ENCODE measurements around the gene ISCA1. TPM values are rescaled to one million over a fixed set of nuclear protein-coding genes. Genes with fewer than 3 reads are reported as not detected.
"Not testable (repeated sequence)": the region's sequence is repeated elsewhere in the genome, so short reads cannot be mapped to it uniquely, and the experiment has no call there.

Gene ISCA1
- polyA plus RNA-seq, 1 experiment: 15.6 TPM

DNA sequence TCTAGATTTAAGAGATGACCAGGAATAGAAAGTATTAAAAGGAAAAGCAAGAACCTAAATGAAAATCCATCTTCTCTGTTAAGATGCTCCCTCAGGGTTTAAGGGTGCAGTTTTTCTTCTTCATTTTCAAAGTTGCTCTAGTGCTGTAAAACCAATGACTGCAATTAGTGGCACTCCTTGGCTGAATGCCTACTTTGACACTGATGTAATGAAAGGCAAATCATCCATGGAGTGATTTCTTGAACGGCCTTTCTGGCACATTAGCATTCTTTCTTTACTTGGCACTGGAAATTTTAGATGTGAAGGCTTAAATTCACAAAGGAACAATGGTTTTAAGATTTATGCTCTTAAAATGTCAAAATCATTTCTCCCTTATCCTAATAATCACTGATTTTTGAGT lies 19.3 kb upstream of the ISCA1 start:
- H3K4me3 ChIP-seq (ENCODE audit: low read depth, low read length): no peak overlapping the region
- DNase-seq (ENCODE audit: low read depth): no peak
- H3K27me3 ChIP-seq (ENCODE audit: control insufficient read depth, insufficient read depth, low read length): no peaks in the 10 kb centered on the region
- TF ChIP-seq, protein P1, sequence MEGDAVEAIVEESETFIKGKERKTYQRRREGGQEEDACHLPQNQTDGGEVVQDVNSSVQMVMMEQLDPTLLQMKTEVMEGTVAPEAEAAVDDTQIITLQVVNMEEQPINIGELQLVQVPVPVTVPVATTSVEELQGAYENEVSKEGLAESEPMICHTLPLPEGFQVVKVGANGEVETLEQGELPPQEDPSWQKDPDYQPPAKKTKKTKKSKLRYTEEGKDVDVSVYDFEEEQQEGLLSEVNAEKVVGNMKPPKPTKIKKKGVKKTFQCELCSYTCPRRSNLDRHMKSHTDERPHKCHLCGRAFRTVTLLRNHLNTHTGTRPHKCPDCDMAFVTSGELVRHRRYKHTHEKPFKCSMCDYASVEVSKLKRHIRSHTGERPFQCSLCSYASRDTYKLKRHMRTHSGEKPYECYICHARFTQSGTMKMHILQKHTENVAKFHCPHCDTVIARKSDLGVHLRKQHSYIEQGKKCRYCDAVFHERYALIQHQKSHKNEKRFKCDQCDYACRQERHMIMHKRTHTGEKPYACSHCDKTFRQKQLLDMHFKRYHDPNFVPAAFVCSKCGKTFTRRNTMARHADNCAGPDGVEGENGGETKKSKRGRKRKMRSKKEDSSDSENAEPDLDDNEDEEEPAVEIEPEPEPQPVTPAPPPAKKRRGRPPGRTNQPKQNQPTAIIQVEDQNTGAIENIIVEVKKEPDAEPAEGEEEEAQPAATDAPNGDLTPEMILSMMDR (IDR thresholded peaks at IDR 0.05; ENCODE audit: insufficient read depth, low read depth, low read length): no peak
- ChIA-PET CTCF (no interaction called here), POLR2A (interaction anchor here (0.6 kb wide), 1 partner anchor 1909 kb away, joined by 3 read pairs; no protein-coding TSS in a partner anchor)
- H3K36me3 ChIP-seq (ENCODE audit: control insufficient read depth, insufficient read depth, low read length): peaks cover 13% of the 10 kb centered on the region

DNA sequence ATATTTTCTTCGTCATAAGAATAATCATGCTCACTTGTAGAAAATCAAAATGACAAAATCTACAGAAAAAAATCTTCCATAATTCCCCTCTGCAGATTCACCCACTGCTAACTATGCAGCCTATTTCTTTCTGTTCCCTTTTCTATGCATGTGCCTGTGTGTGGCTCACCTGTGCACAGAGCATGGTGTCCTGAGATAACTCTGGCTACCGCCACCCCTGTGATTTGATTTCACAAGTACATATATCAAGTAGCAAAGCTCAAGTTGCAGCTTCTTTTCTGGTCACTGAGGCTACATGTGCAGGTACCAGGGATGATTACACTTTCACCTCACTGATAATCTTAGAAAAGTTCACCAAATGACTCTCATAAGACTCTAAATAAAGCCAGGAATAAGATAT lies 18.4 kb upstream of the ISCA1 start:
- Histone ChIP-seq H3K4me3 (ENCODE audit: low read depth, low read length) (no peak overlapping the region), H3K27me3 (ENCODE audit: control insufficient read depth, insufficient read depth, low read length) (no peaks in the 10 kb centered on the region), H3K36me3 (ENCODE audit: control insufficient read depth, insufficient read depth, low read length) (peaks cover 12% of the 10 kb centered on the region)
- POLR2A ChIA-PET: no interaction called here
- CTCF ChIA-PET: no interaction called here
- no peak for DNase-seq (ENCODE audit: low read depth)
- TF ChIP-seq, protein P1 (IDR thresholded peaks at IDR 0.05; ENCODE audit: insufficient read depth, low read depth, low read length): no peak

DNA sequence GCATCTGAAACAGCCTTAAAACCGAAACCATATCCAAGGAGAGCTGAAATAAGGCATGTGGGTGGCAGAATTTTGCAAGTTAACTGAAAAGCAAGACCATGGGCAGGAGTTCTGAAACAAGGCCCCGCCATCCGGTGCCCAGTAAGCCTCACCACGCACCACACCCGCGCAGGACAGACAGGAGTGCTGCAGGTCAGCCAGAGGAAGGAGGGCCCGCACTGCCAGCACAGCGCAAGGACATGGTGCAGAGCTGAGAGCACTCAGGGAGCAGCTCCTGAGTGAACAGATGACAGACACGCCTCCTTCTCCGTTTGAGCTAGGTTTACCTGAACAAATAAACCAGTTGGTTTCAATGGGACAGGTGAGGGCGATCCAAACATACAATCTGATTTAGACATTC lies 16.5 kb upstream of the ISCA1 start:
- TF ChIP-seq, protein P1 (IDR thresholded peaks at IDR 0.05; ENCODE audit: insufficient read depth, low read depth, low read length): no peak
- Histone ChIP-seq H3K4me3 (ENCODE audit: low read depth, low read length) (no peak overlapping the region), H3K27me3 (ENCODE audit: control insufficient read depth, insufficient read depth, low read length) (no peaks in the 10 kb centered on the region), H3K36me3 (ENCODE audit: control insufficient read depth, insufficient read depth, low read length) (peaks cover 12% of the 10 kb centered on the region)
- no peak for DNase-seq (ENCODE audit: low read depth)
- ChIA-PET CTCF (interaction anchor here (0.9 kb wide), 1 partner anchor 13 kb away, joined by 3 read pairs; no protein-coding TSS in a partner anchor), POLR2A (no interaction called here)

DNA sequence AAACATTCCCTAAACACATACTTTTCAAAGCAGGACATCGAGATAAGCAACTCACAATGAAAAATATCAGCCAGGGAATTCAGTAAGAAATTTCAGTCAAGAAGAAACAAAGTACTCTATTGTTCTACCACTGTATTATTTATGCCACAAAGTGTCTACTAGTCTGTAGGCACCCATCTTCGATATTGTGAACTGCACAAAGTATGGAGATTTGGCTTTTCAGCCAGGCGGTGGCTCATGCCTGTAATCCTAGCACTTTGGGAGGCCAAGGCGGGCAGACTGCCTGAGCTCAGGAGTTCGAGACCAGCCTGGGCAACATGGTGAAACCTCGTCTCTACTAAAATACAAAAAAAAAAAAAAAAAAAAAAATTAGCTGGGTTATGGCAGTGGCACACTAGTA lies 8.0 kb upstream of the ISCA1 start:
- H3K4me3 ChIP-seq (ENCODE audit: low read depth, low read length); H3K27me3 ChIP-seq (ENCODE audit: control insufficient read depth, insufficient read depth, low read length); DNase-seq (ENCODE audit: low read depth); CTCF ChIA-PET; POLR2A ChIA-PET; H3K36me3 ChIP-seq (ENCODE audit: control insufficient read depth, insufficient read depth, low read length): not testable (repeated sequence)

DNA sequence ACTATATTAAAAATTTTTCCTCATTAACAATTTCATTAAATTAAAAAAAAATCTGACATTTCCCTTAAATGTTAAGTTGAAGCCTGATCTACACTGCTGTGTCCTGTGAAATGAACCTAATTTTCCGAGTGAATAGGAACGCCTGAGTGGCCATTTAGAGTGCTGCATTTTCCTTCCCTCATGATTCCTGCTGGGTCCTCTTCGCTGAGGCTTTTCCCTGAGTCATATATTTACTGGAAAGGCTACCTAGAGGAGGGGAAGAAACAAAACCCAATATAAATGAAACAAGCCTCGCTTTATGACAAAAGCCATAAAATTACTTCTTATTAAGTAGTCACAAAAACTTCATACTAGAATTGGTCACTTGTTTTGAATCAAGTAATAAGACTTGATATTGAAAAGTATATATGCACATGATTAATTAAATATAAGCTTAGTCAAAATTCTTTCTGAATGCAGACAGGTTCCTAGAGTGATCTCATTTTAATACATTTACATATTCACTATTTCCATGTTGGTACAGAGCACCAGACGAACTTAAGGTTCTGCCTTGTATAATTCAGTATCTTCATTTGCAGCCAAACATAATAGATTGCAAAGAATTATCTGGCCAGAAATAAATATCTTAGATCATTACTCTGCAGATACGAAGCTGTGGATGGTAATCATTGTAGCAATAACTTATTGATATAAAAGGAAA lies 6.3 kb upstream of the ISCA1 start:
- no peaks in the 10 kb centered on the region for H3K36me3 ChIP-seq (ENCODE audit: control insufficient read depth, insufficient read depth, low read length)
- CTCF ChIA-PET: no interaction called here
- no peak overlapping the region for H3K4me3 ChIP-seq (ENCODE audit: low read depth, low read length)
- TF ChIP-seq, protein P1 (IDR thresholded peaks at IDR 0.05; ENCODE audit: insufficient read depth, low read depth, low read length): no peak
- H3K27me3 ChIP-seq (ENCODE audit: control insufficient read depth, insufficient read depth, low read length): no peaks in the 10 kb centered on the region
- DNase-seq (ENCODE audit: low read depth): no peak
- POLR2A ChIA-PET: no interaction called here

DNA sequence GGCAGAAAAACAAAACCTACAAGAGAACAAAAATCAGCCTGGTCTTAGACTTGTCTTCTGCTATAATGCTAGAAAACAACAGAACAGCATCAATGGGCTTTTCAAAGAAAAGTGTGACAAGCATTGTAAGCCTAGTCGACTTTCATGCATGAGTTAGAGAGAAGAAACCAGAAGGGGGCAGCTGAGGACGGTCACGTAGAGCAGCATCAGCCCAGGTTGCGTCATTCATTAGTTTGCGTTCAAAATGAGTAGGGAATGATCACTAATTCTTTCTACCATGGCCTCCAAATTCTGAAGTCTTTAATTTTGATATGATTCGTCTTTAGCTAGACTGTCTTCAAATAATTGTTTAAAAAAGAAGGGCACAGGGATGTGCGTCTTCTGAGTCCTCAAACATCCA lies 4.7 kb upstream of the ISCA1 start:
- ChIA-PET POLR2A (no interaction called here), CTCF (interaction anchor here (1.0 to 1.6 kb wide), 2 partner anchors 11 to 128 kb away, joined by 3 to 4 read pairs; no protein-coding TSS in a partner anchor)
- DNase-seq (ENCODE audit: low read depth): no peak
- Histone ChIP-seq H3K27me3 (ENCODE audit: control insufficient read depth, insufficient read depth, low read length) (no peaks in the 10 kb centered on the region), H3K36me3 (ENCODE audit: control insufficient read depth, insufficient read depth, low read length) (no peaks in the 10 kb centered on the region), H3K4me3 (ENCODE audit: low read depth, low read length) (no peak overlapping the region)
- TF ChIP-seq, protein P1 (IDR thresholded peaks at IDR 0.05; ENCODE audit: insufficient read depth, low read depth, low read length): peak; percentile 48
